HG03025 (cell line): ENCODE measurements around the gene NCF1.
A peak's percentile ranks its signal among the peaks of the same experiment; 100 is the strongest.
"Not testable (repeated sequence)": the region's sequence is repeated elsewhere in the genome, so short reads cannot be mapped to it uniquely, and the experiment has no call there.

Experiments
- ATAC-seq: cut with Tn5 transposase; IDR thresholded peaks from one replicate; pipeline ENCODE4 v1.9.1; 2021; ENCODE audit warnings: mild to moderate bottlenecking, moderate library complexity; ENCODE audit not compliant: unreplicated experiment, low FRiP score

NCF1 gene

DNA sequence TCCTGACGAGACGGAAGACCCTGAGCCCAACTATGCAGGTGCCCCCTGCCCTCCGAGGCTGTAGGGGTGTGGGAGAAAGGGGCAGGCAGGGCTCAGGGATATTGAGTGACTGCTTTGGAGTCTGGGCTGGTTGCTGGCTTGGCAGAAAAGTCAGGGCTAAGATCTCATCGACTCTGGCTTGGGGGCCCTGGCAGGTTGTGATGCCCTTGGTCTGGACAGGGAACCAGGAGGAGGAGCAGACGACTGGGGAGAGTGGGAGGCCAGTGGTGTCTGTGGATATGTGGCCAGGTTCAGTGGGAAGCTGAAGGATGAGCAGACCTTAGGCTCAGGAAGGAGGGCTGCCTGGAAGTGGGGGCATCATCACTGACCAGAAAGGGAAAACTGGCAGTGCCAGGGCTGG is 9.8 kb downstream of the NCF1 start:
- ATAC-seq = not testable (repeated sequence)

- peak; percentile 88 for ATAC-seq
These were observed 14.7 kb downstream of the NCF1 start for GRCh38 chr7:74788369-74789150.

GRCh38 chr7:74789200-74789736 is 15.5 kb downstream of the NCF1 start:
- not testable (repeated sequence) for ATAC-seq

DNA sequence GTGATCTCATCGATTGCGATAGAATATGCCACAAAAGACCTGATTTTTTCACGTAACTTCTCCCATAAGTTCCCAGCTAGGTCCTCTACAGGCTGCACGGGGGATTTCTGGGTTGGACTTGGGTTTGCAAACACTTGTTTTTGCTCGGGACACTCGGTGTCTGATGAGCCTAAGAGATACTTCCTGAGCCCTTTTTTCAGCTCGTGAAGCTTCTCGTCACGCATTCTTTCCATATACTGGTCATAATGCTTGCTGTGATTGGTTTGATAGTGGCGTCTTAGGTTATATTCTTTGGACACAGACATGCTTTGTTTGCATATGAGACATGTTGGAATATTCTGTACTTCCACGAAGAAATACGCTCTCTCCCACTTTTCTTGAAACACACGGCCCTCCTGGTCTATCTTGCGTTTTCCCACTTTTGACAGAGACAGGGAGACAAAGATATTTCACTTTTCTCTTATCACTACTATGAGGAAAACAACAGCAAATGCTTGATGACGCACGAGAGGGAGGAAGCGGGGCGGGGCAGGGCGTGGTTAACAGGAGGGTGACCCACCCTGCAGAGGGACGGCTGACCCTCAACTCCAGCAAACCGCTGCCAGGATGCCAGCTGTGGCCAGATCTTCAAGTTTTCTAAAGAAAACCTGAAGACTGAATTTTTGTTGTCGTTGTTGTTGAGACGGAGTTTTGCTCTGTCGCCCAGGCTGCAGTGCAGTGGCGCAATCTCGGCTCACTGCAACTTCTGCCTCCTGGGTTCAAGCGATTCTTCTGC is 24.2 kb downstream of the NCF1 start:
- ATAC-seq = not testable (repeated sequence)

GRCh38 chr7:74798644-74799043 is 24.8 kb downstream of the NCF1 start:
- ATAC-seq = not testable (repeated sequence)

- not testable (repeated sequence) for ATAC-seq
These were observed 42.1 kb downstream of the NCF1 start for GRCh38 chr7:74815882-74816281.

GRCh38 chr7:74820146-74820805 is 46.5 kb downstream of the NCF1 start:
- peak; percentile 65 for ATAC-seq

GRCh38 chr7:74821259-74821658 is 47.4 kb downstream of the NCF1 start:
- ATAC-seq = not testable (repeated sequence)

GRCh38 chr7:74829959-74830358 is 56.1 kb downstream of the NCF1 start:
- not testable (repeated sequence) for ATAC-seq

GRCh38 chr7:74830411-74830810 is 56.6 kb downstream of the NCF1 start:
- ATAC-seq = not testable (repeated sequence)
